ENCODE data around the gene RAB11FIP4. TPM values are rescaled to one million over a fixed set of nuclear protein-coding genes. Genes with fewer than 3 reads are reported as not detected.

The RAB11FIP4 gene
- total and polyA plus RNA-seq, 10 of the 15 experiments (the other 5 are each of a cell fraction or from before 2014, with no cell fraction given): 1.4 to 27.0 (median 17.6) TPM

DNA sequence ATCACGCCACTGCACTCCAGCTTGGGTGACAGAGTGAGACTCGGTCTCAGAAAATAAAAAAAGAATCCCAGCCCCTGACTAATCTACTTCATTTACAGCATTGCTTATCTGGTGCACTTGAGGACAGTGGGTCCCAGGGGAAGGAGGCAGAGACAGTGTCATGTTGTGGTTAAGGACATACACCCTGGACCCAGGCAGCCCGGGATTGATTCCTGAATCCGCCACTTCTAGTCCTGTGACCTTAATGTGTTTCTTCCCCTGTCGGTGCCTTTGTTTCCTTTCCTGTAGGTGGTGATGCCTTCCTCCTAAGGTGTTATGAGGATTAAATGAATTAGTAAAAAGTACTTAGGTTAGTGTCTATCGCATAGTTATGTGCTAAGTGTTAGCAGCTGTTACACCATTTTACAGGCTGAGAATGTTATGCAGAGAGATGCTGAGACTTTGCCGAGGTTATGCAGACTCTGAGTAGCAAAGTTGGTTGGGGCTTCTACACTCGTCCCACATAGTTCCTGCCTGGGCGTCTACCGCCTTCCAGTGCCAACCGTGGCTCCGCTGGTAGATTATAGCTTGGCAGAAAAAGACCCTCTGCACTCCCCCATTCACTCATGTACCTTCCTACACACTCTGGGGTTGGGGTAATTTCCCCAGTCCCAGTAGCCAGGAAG, 74.8 kb downstream of the RAB11FIP4 start (continued):
- no peak for TF ChIP-seq YBX1 (IDR thresholded peaks at IDR 0.05)
- TF ChIP-seq IKZF1 (conservative IDR thresholded peaks at IDR 0.05): no peak
- TF ChIP-seq, protein P1, sequence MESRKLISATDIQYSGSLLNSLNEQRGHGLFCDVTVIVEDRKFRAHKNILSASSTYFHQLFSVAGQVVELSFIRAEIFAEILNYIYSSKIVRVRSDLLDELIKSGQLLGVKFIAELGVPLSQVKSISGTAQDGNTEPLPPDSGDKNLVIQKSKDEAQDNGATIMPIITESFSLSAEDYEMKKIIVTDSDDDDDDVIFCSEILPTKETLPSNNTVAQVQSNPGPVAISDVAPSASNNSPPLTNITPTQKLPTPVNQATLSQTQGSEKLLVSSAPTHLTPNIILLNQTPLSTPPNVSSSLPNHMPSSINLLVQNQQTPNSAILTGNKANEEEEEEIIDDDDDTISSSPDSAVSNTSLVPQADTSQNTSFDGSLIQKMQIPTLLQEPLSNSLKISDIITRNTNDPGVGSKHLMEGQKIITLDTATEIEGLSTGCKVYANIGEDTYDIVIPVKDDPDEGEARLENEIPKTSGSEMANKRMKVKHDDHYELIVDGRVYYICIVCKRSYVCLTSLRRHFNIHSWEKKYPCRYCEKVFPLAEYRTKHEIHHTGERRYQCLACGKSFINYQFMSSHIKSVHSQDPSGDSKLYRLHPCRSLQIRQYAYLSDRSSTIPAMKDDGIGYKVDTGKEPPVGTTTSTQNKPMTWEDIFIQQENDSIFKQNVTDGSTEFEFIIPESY (IDR thresholded peaks at IDR 0.05): no peak
- TF ChIP-seq ZNF217 (IDR thresholded peaks at IDR 0.05): no peak
- TF ChIP-seq PAX8 (IDR thresholded peaks at IDR 0.05): no peak
- TF ChIP-seq SMARCA5 (IDR thresholded peaks at IDR 0.05): no peak
- no peak for TF ChIP-seq EZH2 (IDR thresholded peaks at IDR 0.05; ENCODE audit: borderline replicate concordance, control insufficient read depth, low read depth, low read length)

DNA sequence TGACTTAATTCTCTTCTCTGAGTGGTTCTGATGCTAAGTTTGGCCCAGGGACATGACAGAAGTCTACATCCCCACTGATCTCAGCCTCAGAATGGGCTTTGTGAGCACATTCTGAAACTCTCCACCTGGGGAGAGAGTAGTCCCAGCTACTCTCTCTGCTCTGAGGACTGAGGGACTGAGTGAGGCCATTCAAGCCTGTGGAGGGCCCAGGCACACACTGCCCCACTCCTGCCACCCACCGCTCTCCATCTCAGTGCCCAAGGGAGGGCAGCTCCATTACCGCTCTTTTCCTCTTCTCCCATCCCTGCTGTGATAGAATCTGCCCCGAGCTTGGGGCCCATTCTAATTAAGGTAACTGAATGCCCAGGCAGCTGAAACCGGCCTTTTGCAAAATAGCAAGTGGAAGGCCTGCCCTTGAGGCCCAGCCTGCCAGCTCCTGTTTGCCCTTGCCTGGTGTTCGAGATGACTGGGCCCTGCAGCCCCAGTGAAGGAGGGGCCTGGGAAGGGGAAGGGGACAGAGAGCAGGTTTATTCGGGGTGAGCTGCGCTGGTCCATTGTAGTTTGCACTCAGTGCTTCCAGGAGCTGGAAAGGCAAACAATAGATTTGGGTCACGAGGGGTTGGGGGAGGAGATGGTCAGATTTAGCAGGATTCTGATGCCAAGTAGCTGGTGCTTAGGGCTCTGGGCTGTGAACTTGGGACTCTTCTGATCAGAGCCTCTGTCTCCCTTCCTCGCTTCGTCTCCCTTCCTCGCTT, 76.2 kb downstream of the RAB11FIP4 start:
- H4K20me1 ChIP-seq (ENCODE audit: control insufficient read depth, insufficient read depth): no peaks in the 10 kb centered on the region
- H3K4me3 ChIP-seq: no peak overlapping the region
- H3K4me2 ChIP-seq (ENCODE audit: control insufficient read depth, insufficient read depth): no peak overlapping the region
- H3K27me3 ChIP-seq (replicated peaks in 1 of 2; ENCODE audit: control insufficient read depth in 2 of 2, insufficient read depth in 2 of 2, low read length in 1 of 2): no peaks in the 10 kb centered on the region
- no peak overlapping the region for H2AFZ ChIP-seq (ENCODE audit: control insufficient read depth, low read depth, low read length)
- H3K79me2 ChIP-seq (ENCODE audit: control insufficient read depth, insufficient read depth, low read length): no peaks in the 10 kb centered on the region
- in situ Hi-C loops (cut with MboI): no loop called here
- H3K9me3 ChIP-seq (replicated peaks; ENCODE audit: control insufficient read depth, insufficient read depth, low read length): no peaks in the 10 kb centered on the region
- no peak overlapping the region for H3K9ac ChIP-seq (ENCODE audit: control insufficient read depth, insufficient read depth, low read length)
- intact Hi-C loops (cut with micrococcal nuclease; ENCODE audit: unreplicated experiment): no loop called here
- DNase-seq (ENCODE audit: low read depth, low spot score) (no peak), ATAC-seq (no peak), FAIRE-seq (no peak)
- H3K4me1 ChIP-seq (ENCODE audit: control insufficient read depth, insufficient read depth, low read length): no peaks in the 10 kb centered on the region
- ChIA-PET CTCF (interaction anchor here (1.2 kb wide), 1 partner anchor 14 kb away, joined by 3 read pairs; no protein-coding TSS in a partner anchor), POLR2A (interaction anchor here (0.7 kb wide), 1 partner anchor 18 kb away, joined by 4 read pairs; no protein-coding TSS in a partner anchor), RAD21 (ENCODE audit: unreplicated experiment) (no interaction called here), SMC1A (ENCODE audit: uncharacterized antibody, unreplicated experiment) (interaction anchor here (1.1 to 2.2 kb wide), 3 partner anchors 10 to 27 kb away, joined by 3 to 7 read pairs (median 3); no protein-coding TSS in a partner anchor)
- H3K27ac ChIP-seq (ENCODE audit: control insufficient read depth, insufficient read depth): no peak overlapping the region
- H3K36me3 ChIP-seq (ENCODE audit: control insufficient read depth in 2 of 2, insufficient read depth in 2 of 2, low read length in 1 of 2): no peaks in the 10 kb centered on the region
- 52% methylated on average over 11 of the region's 11 CpGs for WGBS (ENCODE audit: insufficient coverage, insufficient replicate concordance, low lambda C conversion rate, missing lambda C conversion rate)
- no TSS peak for BruUV-seq (replicated peaks)
- no peak for TF ChIP-seq ZNF274 (IDR thresholded peaks at IDR 0.05; ENCODE audit: insufficient read depth, insufficient read length)
- TF ChIP-seq ZNF217 (IDR thresholded peaks at IDR 0.05): no peak
- no peak for TF ChIP-seq MTA3 (IDR thresholded peaks at IDR 0.05; ENCODE audit: borderline replicate concordance, low read length)
- no peak for TF ChIP-seq TBL1XR1 (IDR thresholded peaks at IDR 0.05; ENCODE audit: low read depth, low read length)
- no peak for TF ChIP-seq MEF2B (IDR thresholded peaks at IDR 0.05; ENCODE audit: partially characterized antibody, poor library complexity, severe bottlenecking)
- no peak for TF ChIP-seq NR2F1 (conservative IDR thresholded peaks at IDR 0.05)
- TF ChIP-seq HCFC1 (IDR thresholded peaks at IDR 0.05; ENCODE audit: low read length): no peak
- TF ChIP-seq, protein P2, sequence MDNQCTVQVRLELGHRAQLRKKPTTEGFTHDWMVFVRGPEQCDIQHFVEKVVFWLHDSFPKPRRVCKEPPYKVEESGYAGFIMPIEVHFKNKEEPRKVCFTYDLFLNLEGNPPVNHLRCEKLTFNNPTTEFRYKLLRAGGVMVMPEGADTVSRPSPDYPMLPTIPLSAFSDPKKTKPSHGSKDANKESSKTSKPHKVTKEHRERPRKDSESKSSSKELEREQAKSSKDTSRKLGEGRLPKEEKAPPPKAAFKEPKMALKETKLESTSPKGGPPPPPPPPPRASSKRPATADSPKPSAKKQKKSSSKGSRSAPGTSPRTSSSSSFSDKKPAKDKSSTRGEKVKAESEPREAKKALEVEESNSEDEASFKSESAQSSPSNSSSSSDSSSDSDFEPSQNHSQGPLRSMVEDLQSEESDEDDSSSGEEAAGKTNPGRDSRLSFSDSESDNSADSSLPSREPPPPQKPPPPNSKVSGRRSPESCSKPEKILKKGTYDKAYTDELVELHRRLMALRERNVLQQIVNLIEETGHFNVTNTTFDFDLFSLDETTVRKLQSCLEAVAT (IDR thresholded peaks at IDR 0.05): no peak
- TF ChIP-seq, protein P3, sequence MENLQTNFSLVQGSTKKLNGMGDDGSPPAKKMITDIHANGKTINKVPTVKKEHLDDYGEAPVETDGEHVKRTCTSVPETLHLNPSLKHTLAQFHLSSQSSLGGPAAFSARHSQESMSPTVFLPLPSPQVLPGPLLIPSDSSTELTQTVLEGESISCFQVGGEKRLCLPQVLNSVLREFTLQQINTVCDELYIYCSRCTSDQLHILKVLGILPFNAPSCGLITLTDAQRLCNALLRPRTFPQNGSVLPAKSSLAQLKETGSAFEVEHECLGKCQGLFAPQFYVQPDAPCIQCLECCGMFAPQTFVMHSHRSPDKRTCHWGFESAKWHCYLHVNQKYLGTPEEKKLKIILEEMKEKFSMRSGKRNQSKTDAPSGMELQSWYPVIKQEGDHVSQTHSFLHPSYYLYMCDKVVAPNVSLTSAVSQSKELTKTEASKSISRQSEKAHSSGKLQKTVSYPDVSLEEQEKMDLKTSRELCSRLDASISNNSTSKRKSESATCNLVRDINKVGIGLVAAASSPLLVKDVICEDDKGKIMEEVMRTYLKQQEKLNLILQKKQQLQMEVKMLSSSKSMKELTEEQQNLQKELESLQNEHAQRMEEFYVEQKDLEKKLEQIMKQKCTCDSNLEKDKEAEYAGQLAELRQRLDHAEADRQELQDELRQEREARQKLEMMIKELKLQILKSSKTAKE (IDR thresholded peaks at IDR 0.05; ENCODE audit: low read depth, poor library complexity, severe bottlenecking): no peak
- TF ChIP-seq, protein P4, sequence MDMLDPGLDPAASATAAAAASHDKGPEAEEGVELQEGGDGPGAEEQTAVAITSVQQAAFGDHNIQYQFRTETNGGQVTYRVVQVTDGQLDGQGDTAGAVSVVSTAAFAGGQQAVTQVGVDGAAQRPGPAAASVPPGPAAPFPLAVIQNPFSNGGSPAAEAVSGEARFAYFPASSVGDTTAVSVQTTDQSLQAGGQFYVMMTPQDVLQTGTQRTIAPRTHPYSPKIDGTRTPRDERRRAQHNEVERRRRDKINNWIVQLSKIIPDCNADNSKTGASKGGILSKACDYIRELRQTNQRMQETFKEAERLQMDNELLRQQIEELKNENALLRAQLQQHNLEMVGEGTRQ (IDR thresholded peaks at IDR 0.05; ENCODE audit: borderline replicate concordance, low read depth, low read length): no peak
